Measurements from ENCODE around the gene TBC1D22A. TPM values are rescaled to one million over a fixed set of nuclear protein-coding genes. Genes with fewer than 3 reads are reported as not detected.

Gene TBC1D22A
- total RNA-seq, 4 donors from 2014 or later: 16.2 to 22.2 (median 17.8) TPM

- Histone ChIP-seq H3K4me3 (no peak overlapping the region), H3K27ac (no peak overlapping the region), H3K4me1 (no peaks in the 10 kb centered on the region), H3K27me3 (no peaks in the 10 kb centered on the region), H3K9me3 (no peaks in the 10 kb centered on the region), H3K36me3 (peaks cover 0 to 19% of the 10 kb centered on the region in 2 donors)
- TF ChIP-seq EP300 (IDR thresholded peaks at IDR 0.05): no peak
- 50 to 100% methylated on average over 2 to 3 of the region's 20 CpGs for WGBS, 2 donors (ENCODE audit: low coverage in 1 of 2)
- ATAC-seq: no peak
Measured at GRCh38 chr22:47050401-47051051, 288.1 kb downstream of the TBC1D22A start.

GRCh38 chr22:47051441-47052071, 289.1 kb downstream of the TBC1D22A start:
- no peaks in the 10 kb centered on the region for H3K9me3 ChIP-seq
- ATAC-seq: no peak
- peaks cover 0 to 25% of the 10 kb centered on the region in 2 donors for H3K36me3 ChIP-seq
- WGBS, 2 donors (ENCODE audit: low coverage in 1 of 2): 79% methylated on average over 8 of the region's 20 CpGs; no CpG with 5 or more reads in 1 of the 2 donors
- no peaks in the 10 kb centered on the region for H3K4me1 ChIP-seq
- H3K27ac ChIP-seq: no peak overlapping the region
- no peaks in the 10 kb centered on the region for H3K27me3 ChIP-seq
- no peak overlapping the region for H3K4me3 ChIP-seq
- no peak for TF ChIP-seq POLR2A (IDR thresholded peaks at IDR 0.05)
- no peak for TF ChIP-seq CTCF (IDR thresholded peaks at IDR 0.05)
- no peak for TF ChIP-seq EP300 (IDR thresholded peaks at IDR 0.05)
- TF ChIP-seq POLR2AphosphoS5 (IDR thresholded peaks at IDR 0.05): no peak

- Histone ChIP-seq H3K4me1 (no peaks in the 10 kb centered on the region), H3K27me3 (no peaks in the 10 kb centered on the region), H3K27ac (no peak overlapping the region), H3K4me3 (no peak overlapping the region), H3K36me3 (peaks cover 0 to 29% of the 10 kb centered on the region in 2 donors), H3K9me3 (no peaks in the 10 kb centered on the region)
- 83 to 93% methylated on average over 1 to 3 of the region's 19 CpGs for WGBS, 2 donors (ENCODE audit: low coverage in 1 of 2)
- ATAC-seq: no peak
- TF ChIP-seq POLR2AphosphoS5 (IDR thresholded peaks at IDR 0.05) (no peak), CTCF (IDR thresholded peaks at IDR 0.05) (no peak), EP300 (IDR thresholded peaks at IDR 0.05) (no peak), POLR2A (IDR thresholded peaks at IDR 0.05) (no peak)
Measured at GRCh38 chr22:47052236-47053012, 290.0 kb downstream of the TBC1D22A start.

GRCh38 chr22:47053013-47053725, 290.7 kb downstream of the TBC1D22A start:
- WGBS, 2 donors (ENCODE audit: low coverage in 1 of 2): 79 to 90% methylated on average over 2 of the region's 14 CpGs
- H3K9me3 ChIP-seq: no peaks in the 10 kb centered on the region

More at GRCh38 chr22:47053013-47053725, 290.7 kb downstream of the TBC1D22A start:
- no peaks in the 10 kb centered on the region for H3K27me3 ChIP-seq
- H3K4me1 ChIP-seq: no peaks in the 10 kb centered on the region
- no peak for TF ChIP-seq CTCF (IDR thresholded peaks at IDR 0.05)
- TF ChIP-seq POLR2AphosphoS5 (IDR thresholded peaks at IDR 0.05): no peak
- TF ChIP-seq EP300 (IDR thresholded peaks at IDR 0.05): no peak
- no peak for TF ChIP-seq POLR2A (IDR thresholded peaks at IDR 0.05)
- peaks cover 0 to 32% of the 10 kb centered on the region in 2 donors for H3K36me3 ChIP-seq
- H3K27ac ChIP-seq: no peak overlapping the region
- no peak for ATAC-seq
- no peak overlapping the region for H3K4me3 ChIP-seq

Measured in gastroesophageal sphincter (tissue), 4 donors.